Measurements from ENCODE around the gene ACVR1. TPM values are rescaled to one million over a fixed set of nuclear protein-coding genes. Genes with fewer than 3 reads are reported as not detected.

The ACVR1 gene
- polyA plus RNA-seq, 1 of the 3 experiments (the other 2 are of a cell fraction), result 22.4 TPM

DNA sequence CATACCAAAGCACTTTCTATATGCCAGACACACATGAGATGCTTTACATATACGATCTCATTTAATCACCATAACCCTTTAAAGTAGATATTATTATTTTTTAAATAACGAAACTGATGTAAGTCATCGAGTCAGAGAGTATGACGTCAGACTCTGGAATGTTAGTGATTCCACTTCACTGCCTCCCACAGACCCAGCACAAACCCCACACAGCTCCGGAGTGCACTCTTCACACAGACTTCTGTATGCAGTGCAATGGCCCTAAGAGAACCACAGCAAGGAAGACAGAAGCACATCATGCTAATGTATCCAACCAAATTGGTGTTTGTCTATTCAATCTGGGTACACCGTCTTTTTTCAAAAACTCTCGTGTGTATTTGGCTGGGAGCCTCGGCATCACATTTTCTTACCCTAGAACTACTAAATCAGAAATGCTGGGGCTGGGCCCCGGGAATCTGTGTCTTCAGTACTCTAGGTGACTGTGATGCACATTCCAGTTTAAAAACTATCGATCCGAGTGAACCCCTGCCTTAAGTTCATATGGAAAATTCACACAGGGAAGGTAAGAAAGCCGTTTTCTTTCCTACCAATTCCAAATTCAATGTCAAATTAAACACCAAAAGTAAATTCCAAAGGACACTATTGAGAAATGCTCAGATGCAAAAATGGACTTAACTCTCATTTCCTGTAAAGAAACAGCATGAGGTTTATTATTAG, 129.7 kb downstream of the ACVR1 start:
- Histone ChIP-seq H3K4me2 (no peak overlapping the region), H3K9me2 (no peaks in the 10 kb centered on the region), H3K4me3 (ENCODE audit: low read depth in 2 of 2, low read length in 1 of 2) (no peak overlapping the region), H3K9ac (no peak overlapping the region), H3K4me1 (ENCODE audit: control insufficient read depth in 1 of 2, insufficient read depth in 2 of 2, low read depth in 1 of 2, low read length in 1 of 2) (peaks cover 12 to 22% of the 10 kb centered on the region in 2 experiments), H3K79me2 (ENCODE audit: insufficient read depth) (no peaks in the 10 kb centered on the region), H4K20me1 (ENCODE audit: insufficient read depth) (0 out of 2 replicates have a peak, but pooled peaks cover 3% of the 10 kb centered on the region), H3K27me3 (ENCODE audit: insufficient read depth) (no peaks in the 10 kb centered on the region), H3K27ac (ENCODE audit: low read depth in 2 of 2, low read length in 1 of 2) (no peak overlapping the region), H2AFZ (ENCODE audit: low read depth) (no peak overlapping the region), H3K36me3 (replicated peaks in 1 of 2; ENCODE audit: control insufficient read depth in 1 of 2, insufficient read depth in 2 of 2, low read length in 1 of 2) (peaks cover 13 to 17% of the 10 kb centered on the region in 2 experiments), H3K9me3 (no peaks in the 10 kb centered on the region), H3F3A (replicated peaks; ENCODE audit: insufficient read depth) (no peaks in the 10 kb centered on the region)
- 90% methylated on average over 12 of the region's 12 CpGs for WGBS (ENCODE audit: low lambda C conversion rate)
- no peak for TF ChIP-seq ZBTB33 (IDR thresholded peaks at IDR 0.05; ENCODE audit: borderline replicate concordance, low read depth)
- TF ChIP-seq JUND (IDR thresholded peaks at IDR 0.05), result no peak
- CTCF ChIA-PET, result no interaction called here
- POLR2A ChIA-PET, result no interaction called here
- DNase-seq, result no peak

DNA sequence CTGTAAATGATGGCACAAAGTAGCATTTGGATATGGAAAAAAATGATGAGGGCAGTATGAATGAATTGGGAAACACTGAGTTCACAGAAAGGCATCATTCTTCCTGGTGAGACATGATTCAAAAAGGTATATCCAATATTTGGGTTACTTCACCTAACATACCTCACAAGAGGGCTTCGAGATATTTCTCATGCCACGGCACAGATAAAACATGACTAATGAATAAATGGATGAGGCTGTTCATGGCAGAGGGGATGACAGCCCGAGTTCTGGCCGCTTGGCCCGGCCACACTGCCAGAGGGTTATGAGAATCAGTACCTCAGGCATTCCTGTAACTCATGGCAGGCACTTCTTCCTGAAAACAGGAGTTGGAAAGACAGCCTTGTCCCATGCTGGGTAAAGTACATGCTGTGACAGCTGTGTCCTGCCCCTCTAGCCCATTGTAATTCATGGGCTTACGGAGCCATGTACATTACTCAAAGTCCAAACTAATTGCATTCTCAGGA, 131.5 kb downstream of the ACVR1 start:
- Histone ChIP-seq H3K27ac (ENCODE audit: low read depth in 2 of 2, low read length in 1 of 2) (no peak overlapping the region), H3K9ac (no peak overlapping the region), H4K20me1 (ENCODE audit: insufficient read depth) (no peaks in the 10 kb centered on the region), H3K4me2 (no peak overlapping the region), H3K79me2 (ENCODE audit: insufficient read depth) (no peaks in the 10 kb centered on the region; the same call in 1 of the 2 replicates), H2AFZ (ENCODE audit: low read depth) (no peak overlapping the region), H3K9me2 (no peaks in the 10 kb centered on the region), H3K4me1 (ENCODE audit: control insufficient read depth in 1 of 2, insufficient read depth in 2 of 2, low read depth in 1 of 2, low read length in 1 of 2) (peaks cover 12 to 22% of the 10 kb centered on the region in 2 experiments), H3K36me3 (replicated peaks in 1 of 2; ENCODE audit: control insufficient read depth in 1 of 2, insufficient read depth in 2 of 2, low read length in 1 of 2) (peaks cover 6 to 10% of the 10 kb centered on the region in 2 experiments), H3F3A (replicated peaks; ENCODE audit: insufficient read depth) (no peaks in the 10 kb centered on the region), H3K9me3 (no peaks in the 10 kb centered on the region), H3K27me3 (ENCODE audit: insufficient read depth) (no peaks in the 10 kb centered on the region), H3K4me3 (ENCODE audit: low read depth in 2 of 2, low read length in 1 of 2) (no peak overlapping the region)
- WGBS (ENCODE audit: low lambda C conversion rate), result 94% methylated on average over 6 of the region's 6 CpGs
- ChIA-PET POLR2A (no interaction called here), CTCF (no interaction called here)
- no peak for DNase-seq
- TF ChIP-seq RCOR1 (IDR thresholded peaks at IDR 0.05; ENCODE audit: low read length), result no peak
- no peak for TF ChIP-seq EP300 (IDR thresholded peaks at IDR 0.05; ENCODE audit: borderline replicate concordance in 1 of 2, low read depth in 1 of 2, low read length in 1 of 2)
- TF ChIP-seq POLR2AphosphoS5 (IDR thresholded peaks at IDR 0.05; ENCODE audit: low read depth, low read length), result no peak
- no peak for TF ChIP-seq MEF2A (IDR thresholded peaks at IDR 0.05; ENCODE audit: borderline replicate concordance, low read depth)
- no peak for TF ChIP-seq FOXM1 (IDR thresholded peaks at IDR 0.05; ENCODE audit: low read depth)
- TF ChIP-seq REST (IDR thresholded peaks at IDR 0.05; ENCODE audit: low read depth, low read length), result no peak
- no peak for TF ChIP-seq CHD2 (IDR thresholded peaks at IDR 0.05; ENCODE audit: low read length, partially characterized antibody)
- TF ChIP-seq TCF12 (IDR thresholded peaks at IDR 0.05), result no peak
- TF ChIP-seq CTCF (IDR thresholded peaks at IDR 0.05), result no peak
- TF ChIP-seq, protein P1, sequence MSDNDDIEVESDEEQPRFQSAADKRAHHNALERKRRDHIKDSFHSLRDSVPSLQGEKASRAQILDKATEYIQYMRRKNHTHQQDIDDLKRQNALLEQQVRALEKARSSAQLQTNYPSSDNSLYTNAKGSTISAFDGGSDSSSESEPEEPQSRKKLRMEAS (IDR thresholded peaks at IDR 0.05; ENCODE audit: low read depth), result no peak
- no peak for TF ChIP-seq TAF1 (IDR thresholded peaks at IDR 0.05; ENCODE audit: borderline replicate concordance, low read depth, low read length)
- no peak for TF ChIP-seq MXI1 (IDR thresholded peaks at IDR 0.05; ENCODE audit: low read depth, low read length)
- no peak for TF ChIP-seq USF1 (IDR thresholded peaks at IDR 0.05; ENCODE audit: borderline replicate concordance, low read depth)
- no peak for TF ChIP-seq NRF1 (IDR thresholded peaks at IDR 0.05; ENCODE audit: low read depth, low read length)
- no peak for TF ChIP-seq SIN3A (IDR thresholded peaks at IDR 0.05; ENCODE audit: borderline replicate concordance, low read depth, low read length)

Measured in SK-N-SH (cell line).